ENCODE measurements around the gene NEBL.

- TF ChIP-seq CTCF (conservative IDR thresholded peaks at IDR 0.05 in 1 of 2, IDR thresholded peaks at IDR 0.05 in 1 of 2; ENCODE audit: extremely low read depth in 1 of 2, insufficient read depth in 1 of 2, low read depth in 1 of 2, low read length in 2 of 2) (no peak), EZH2 (IDR thresholded peaks at IDR 0.05; ENCODE audit: borderline replicate concordance, low read length) (no peak)
These were observed 38.8 kb upstream of the NEBL start for GRCh38 chr10:20935931-20936330.
